GM20431 (cell line): ENCODE data around the gene KRTAP20-3.

ENCODE experiments used
- in situ Hi-C: fragments of 300-500 bp; cut with MseI, MboI; formaldehyde crosslinking; loops from one replicate; pipeline ENCODE4 v1.15.0; 2020; ENCODE audit warnings: low sequenced_read_pairs; ENCODE audit not compliant: unreplicated experiment

KRTAP20-3 gene

GRCh38 chr21:30676737-30677136 is 34.1 kb downstream of the KRTAP20-3 start:
- in situ Hi-C loops: no loop called here

DNA sequence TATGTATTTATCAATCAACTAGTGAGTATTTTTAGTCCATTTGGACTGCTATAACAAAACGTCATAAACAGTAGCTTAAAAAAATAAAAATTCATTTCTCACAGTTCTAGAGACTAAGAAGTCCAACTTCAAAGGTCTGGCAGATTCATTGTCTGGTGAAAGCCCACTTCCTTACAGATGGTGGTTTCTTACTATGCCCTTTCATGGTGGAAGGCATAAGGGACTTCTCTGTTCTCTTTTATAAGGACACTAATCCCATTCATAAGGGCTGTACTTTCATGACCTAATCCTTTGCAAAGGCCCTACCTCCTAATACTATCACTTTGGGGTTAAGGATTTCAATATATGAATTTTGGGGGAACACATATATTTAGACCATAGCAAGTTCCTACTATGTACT is 37.9 kb downstream of the KRTAP20-3 start:
- in situ Hi-C loops: no loop called here

- in situ Hi-C loops: no loop called here
Measured at GRCh38 chr21:30684506-30684905, 41.8 kb downstream of the KRTAP20-3 start.

DNA sequence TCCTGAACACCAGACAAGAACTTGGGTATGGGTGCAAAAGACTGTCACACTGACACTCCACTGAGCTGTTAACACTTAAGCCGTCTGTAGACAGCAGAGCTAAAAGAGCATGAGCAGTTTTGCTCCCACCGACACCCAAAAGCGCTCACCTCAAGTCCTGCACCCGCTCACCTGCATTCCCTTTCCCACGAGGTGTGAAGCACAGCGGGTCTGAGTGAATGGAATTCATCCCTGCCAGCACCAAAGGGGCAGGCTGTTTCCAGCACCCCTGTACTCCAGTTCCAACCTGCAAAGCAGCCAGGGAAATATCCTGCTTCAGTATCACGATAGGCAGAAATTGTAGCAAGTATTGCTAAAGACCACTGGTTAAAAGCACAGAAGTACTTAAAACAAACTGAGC is 47.2 kb downstream of the KRTAP20-3 start:
- in situ Hi-C loops: no loop called here
